ENCODE measurements around the gene SLC17A5. TPM values are rescaled to one million over a fixed set of nuclear protein-coding genes. Genes with fewer than 3 reads are reported as not detected.

SLC17A5 gene
- total RNA-seq, 2 experiments from 2014 or later, result 7.4 to 9.6 TPM

DNA sequence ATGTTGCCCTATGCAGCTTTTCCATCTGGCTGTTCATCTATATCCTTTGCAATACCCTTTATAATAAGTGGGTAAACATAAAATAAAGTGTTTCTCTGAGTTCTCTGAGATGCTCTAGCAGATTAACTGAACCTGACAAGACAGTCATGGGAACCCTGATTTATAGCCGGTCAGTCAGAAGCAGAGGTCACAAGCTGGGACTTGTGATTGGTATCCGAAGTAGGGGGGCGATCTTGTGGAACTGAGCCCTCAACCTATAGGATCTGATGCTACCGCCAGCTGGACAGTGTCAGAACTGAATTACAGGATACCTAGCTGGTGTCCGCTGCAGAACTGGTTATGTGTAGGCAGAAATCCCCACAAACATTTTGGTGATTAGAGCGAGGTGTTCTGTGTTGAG, 39.0 kb downstream of the SLC17A5 start:
- no peak overlapping the region for H3K4me2 ChIP-seq (ENCODE audit: low read length)
- ChIA-PET POLR2A (no interaction called here), CTCF (ENCODE audit: unreplicated experiment) (no interaction called here)
- H3K4me3 ChIP-seq (ENCODE audit: low read depth, low read length, poor library complexity, severe bottlenecking), result no peak overlapping the region
- DNase-seq (ENCODE audit: low spot score), result no peak
- H4K20me1 ChIP-seq (ENCODE audit: insufficient read depth, low read length), result no peaks in the 10 kb centered on the region
- peaks cover 21% of the 10 kb centered on the region for H3K36me3 ChIP-seq (ENCODE audit: insufficient read depth, low read length)
- intact Hi-C loops (cut with micrococcal nuclease; ENCODE audit: unreplicated experiment), result no loop called here
- no peak overlapping the region for H3K27ac ChIP-seq (ENCODE audit: low read depth, low read length, poor library complexity, severe bottlenecking)
- H3K9me3 ChIP-seq (ENCODE audit: low read length), result no peaks in the 10 kb centered on the region
- TF ChIP-seq, protein P1, sequence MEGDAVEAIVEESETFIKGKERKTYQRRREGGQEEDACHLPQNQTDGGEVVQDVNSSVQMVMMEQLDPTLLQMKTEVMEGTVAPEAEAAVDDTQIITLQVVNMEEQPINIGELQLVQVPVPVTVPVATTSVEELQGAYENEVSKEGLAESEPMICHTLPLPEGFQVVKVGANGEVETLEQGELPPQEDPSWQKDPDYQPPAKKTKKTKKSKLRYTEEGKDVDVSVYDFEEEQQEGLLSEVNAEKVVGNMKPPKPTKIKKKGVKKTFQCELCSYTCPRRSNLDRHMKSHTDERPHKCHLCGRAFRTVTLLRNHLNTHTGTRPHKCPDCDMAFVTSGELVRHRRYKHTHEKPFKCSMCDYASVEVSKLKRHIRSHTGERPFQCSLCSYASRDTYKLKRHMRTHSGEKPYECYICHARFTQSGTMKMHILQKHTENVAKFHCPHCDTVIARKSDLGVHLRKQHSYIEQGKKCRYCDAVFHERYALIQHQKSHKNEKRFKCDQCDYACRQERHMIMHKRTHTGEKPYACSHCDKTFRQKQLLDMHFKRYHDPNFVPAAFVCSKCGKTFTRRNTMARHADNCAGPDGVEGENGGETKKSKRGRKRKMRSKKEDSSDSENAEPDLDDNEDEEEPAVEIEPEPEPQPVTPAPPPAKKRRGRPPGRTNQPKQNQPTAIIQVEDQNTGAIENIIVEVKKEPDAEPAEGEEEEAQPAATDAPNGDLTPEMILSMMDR (conservative IDR thresholded peaks at IDR 0.05; ENCODE audit: low read length), result no peak
- H3K79me2 ChIP-seq (ENCODE audit: insufficient read depth, low read depth, low read length), result no peaks in the 10 kb centered on the region
- no peaks in the 10 kb centered on the region for H3K4me1 ChIP-seq (ENCODE audit: insufficient read depth, low read length, poor library complexity, severe bottlenecking)
- H3K9me2 ChIP-seq (ENCODE audit: insufficient read depth, low read length), result no peaks in the 10 kb centered on the region
- no peak overlapping the region for H2AFZ ChIP-seq (ENCODE audit: low read length)
- BruUV-seq (replicated peaks), result no TSS peak

DNA sequence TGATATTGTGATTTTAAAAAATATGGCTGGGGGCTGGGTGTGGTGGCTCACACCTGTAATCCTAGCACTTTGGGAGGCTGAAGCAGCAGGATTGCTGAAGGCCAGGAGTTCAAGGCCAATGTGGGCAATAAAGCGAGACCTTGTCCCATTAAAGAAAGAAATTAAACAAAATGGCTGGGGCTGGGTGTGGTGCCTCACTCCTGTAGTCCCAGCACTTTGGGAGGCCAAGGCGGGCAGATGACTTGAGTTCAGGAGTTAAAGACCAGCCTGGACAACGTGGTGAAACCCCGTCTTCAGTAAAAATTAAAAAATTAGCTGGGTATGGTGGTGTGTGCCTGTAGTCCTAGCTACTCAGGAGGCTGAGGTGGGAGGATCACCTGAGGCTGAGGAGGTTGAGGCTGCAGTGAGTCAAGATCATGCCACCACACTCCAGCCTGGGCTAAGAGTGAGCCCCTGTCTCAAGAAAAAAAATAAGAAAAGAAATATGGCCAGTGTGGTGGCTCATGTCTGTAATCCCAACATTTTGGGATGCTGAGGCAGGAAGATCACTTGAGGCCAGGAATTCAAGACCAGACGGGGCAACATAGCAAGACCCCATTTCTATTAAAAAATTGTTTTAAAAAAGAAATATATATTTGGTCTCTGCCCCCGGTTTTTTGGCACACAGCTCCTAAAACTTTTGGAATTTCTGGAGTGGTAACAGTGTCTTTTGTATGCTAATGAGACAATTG, 39.8 kb downstream of the SLC17A5 start:
- ChIA-PET POLR2A (no interaction called here), CTCF (ENCODE audit: unreplicated experiment) (no interaction called here)
- H3K9me2 ChIP-seq (ENCODE audit: insufficient read depth, low read length), result no peaks in the 10 kb centered on the region
- H2AFZ ChIP-seq (ENCODE audit: low read length), result no peak overlapping the region
- H3K4me3 ChIP-seq (ENCODE audit: low read depth, low read length, poor library complexity, severe bottlenecking), result no peak overlapping the region
- H3K79me2 ChIP-seq (ENCODE audit: insufficient read depth, low read depth, low read length), result no peaks in the 10 kb centered on the region
- TF ChIP-seq EZH2phosphoT487 (IDR thresholded peaks at IDR 0.05; ENCODE audit: borderline replicate concordance, low read depth, low read length), result no peak
- TF ChIP-seq, protein P1 (conservative IDR thresholded peaks at IDR 0.05; ENCODE audit: low read length), result no peak
- no peak overlapping the region for H3K4me2 ChIP-seq (ENCODE audit: low read length)
- H3K9me3 ChIP-seq (ENCODE audit: low read length), result no peaks in the 10 kb centered on the region
- no peaks in the 10 kb centered on the region for H4K20me1 ChIP-seq (ENCODE audit: insufficient read depth, low read length)
- no peak overlapping the region for H3K27ac ChIP-seq (ENCODE audit: low read depth, low read length, poor library complexity, severe bottlenecking)
- BruUV-seq (replicated peaks), result no TSS peak
- no peak for DNase-seq (ENCODE audit: low spot score)
- peaks cover 26% of the 10 kb centered on the region for H3K36me3 ChIP-seq (ENCODE audit: insufficient read depth, low read length)
- intact Hi-C loops (cut with micrococcal nuclease; ENCODE audit: unreplicated experiment), result no loop called here
- H3K4me1 ChIP-seq (ENCODE audit: insufficient read depth, low read length, poor library complexity, severe bottlenecking), result no peaks in the 10 kb centered on the region

DNA sequence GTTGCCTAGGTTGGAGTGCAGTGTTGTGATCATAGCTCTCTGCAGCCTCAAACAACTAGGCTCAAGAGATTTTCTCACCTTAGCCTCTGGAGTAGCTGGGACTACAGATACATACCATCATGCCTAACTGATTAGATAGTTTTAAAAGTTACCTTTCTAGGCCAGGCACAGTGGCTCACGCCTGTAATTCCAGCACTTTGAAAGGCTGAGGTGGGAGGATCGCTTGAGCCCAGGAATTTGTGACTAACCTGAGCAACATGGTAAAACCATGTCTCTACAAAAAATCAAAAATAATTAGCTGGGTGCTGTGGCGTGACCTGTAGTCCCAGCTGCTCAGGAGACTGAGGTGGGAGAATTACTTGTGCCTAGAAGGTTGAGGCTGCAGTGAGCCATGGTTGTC, 41.2 kb downstream of the SLC17A5 start:
- ChIA-PET CTCF (ENCODE audit: unreplicated experiment) (no interaction called here), POLR2A (interaction anchor here (0.7 to 2.7 kb wide), 7 partner anchors 26 to 137 kb away, joined by 3 to 12 read pairs (median 4); partner anchors contain the start of gene EEF1A1)
- Histone ChIP-seq H3K4me2 (ENCODE audit: low read length) (no peak overlapping the region), H3K4me3 (ENCODE audit: low read depth, low read length, poor library complexity, severe bottlenecking) (no peak overlapping the region), H3K36me3 (ENCODE audit: insufficient read depth, low read length) (peaks cover 34% of the 10 kb centered on the region), H3K9me2 (ENCODE audit: insufficient read depth, low read length) (no peaks in the 10 kb centered on the region), H3K79me2 (ENCODE audit: insufficient read depth, low read depth, low read length) (no peaks in the 10 kb centered on the region), H3K27ac (ENCODE audit: low read depth, low read length, poor library complexity, severe bottlenecking) (no peak overlapping the region), H2AFZ (ENCODE audit: low read length) (no peak overlapping the region), H3K4me1 (ENCODE audit: insufficient read depth, low read length, poor library complexity, severe bottlenecking) (no peaks in the 10 kb centered on the region), H3K9me3 (ENCODE audit: low read length) (no peaks in the 10 kb centered on the region), H4K20me1 (ENCODE audit: insufficient read depth, low read length) (no peaks in the 10 kb centered on the region)
- TF ChIP-seq EZH2phosphoT487 (IDR thresholded peaks at IDR 0.05; ENCODE audit: borderline replicate concordance, low read depth, low read length), result no peak
- TF ChIP-seq, protein P1 (conservative IDR thresholded peaks at IDR 0.05; ENCODE audit: low read length), result no peak
- intact Hi-C loops (cut with micrococcal nuclease; ENCODE audit: unreplicated experiment), result no loop called here
- no peak for DNase-seq (ENCODE audit: low spot score)
- no TSS peak for BruUV-seq (replicated peaks)
